Astrocyte (in vitro differentiated cells and primary cell): ENCODE measurements around the gene GDPD2. TPM values are rescaled to one million over a fixed set of nuclear protein-coding genes. Genes with fewer than 3 reads are reported as not detected.

Source experiments
- DNase-seq: peaks from one replicate; pipeline ENCODE4 v3.0.0-alpha.2; 2010; ENCODE audit warnings: low read depth
- FAIRE-seq: peaks from 2 replicates; lab custom pipeline; 2011; peaks lifted over from hg19 to GRCh38; lab: Jason Lieb, UNC
- H2AFZ ChIP-seq: 2 replicates; pipeline ENCODE4 v1.6.0; 2012; ENCODE audit warnings: low read depth, low read length, inconsistent platforms
- H3K27ac ChIP-seq: 2 replicates; pipeline ENCODE4 v1.5.1; 2011; ENCODE audit warnings: low read depth, low read length, inconsistent platforms
- H3K27me3 ChIP-seq: 2 replicates; pipeline ENCODE4 v1.6.0; 2011; ENCODE audit warnings: low read length, inconsistent platforms; ENCODE audit not compliant: insufficient read depth
- H3K36me3 ChIP-seq: 2 replicates; pipeline ENCODE4 v1.5.1; 2011; ENCODE audit warnings: low read length, inconsistent platforms; ENCODE audit not compliant: insufficient read depth
- H3K4me1 ChIP-seq: 2 replicates; pipeline ENCODE4 v1.5.1; 2011; ENCODE audit warnings: low read length, inconsistent platforms; ENCODE audit not compliant: insufficient read depth
- H3K4me2 ChIP-seq: 2 replicates; pipeline ENCODE4 v1.6.0; 2012; ENCODE audit warnings: low read length, inconsistent platforms
- H3K4me3 ChIP-seq: 2 replicates; pipeline ENCODE4 v1.5.1; 2011; ENCODE audit warnings: low read depth, mild to moderate bottlenecking, low read length, inconsistent platforms; ENCODE audit not compliant: insufficient read depth
- H3K79me2 ChIP-seq: 2 replicates; pipeline ENCODE4 v1.6.0; 2012; ENCODE audit warnings: mild to moderate bottlenecking, low read length, inconsistent platforms; ENCODE audit not compliant: insufficient read depth
- H3K9ac ChIP-seq: 2 replicates; pipeline ENCODE4 v1.6.0; 2012; ENCODE audit warnings: mild to moderate bottlenecking, low read length, inconsistent platforms
- H3K9me3 ChIP-seq: 2 replicates; pipeline ENCODE4 v1.5.1; 2012; ENCODE audit warnings: low read depth, mild to moderate bottlenecking, low read length, inconsistent platforms; ENCODE audit not compliant: insufficient read depth
- H4K20me1 ChIP-seq: 2 replicates; pipeline ENCODE4 v1.6.0; 2012; ENCODE audit warnings: low read length, inconsistent platforms; ENCODE audit not compliant: insufficient read depth
- H3K27ac Mint-ChIP-seq: one replicate; pipeline ENCODE4 v1.8.0; 2021; ENCODE audit warnings: mild to moderate bottlenecking, mixed read lengths; ENCODE audit not compliant: unreplicated experiment
- H3K27me3 Mint-ChIP-seq: one replicate; pipeline ENCODE4 v1.8.0; 2021; ENCODE audit warnings: low read depth, mixed read lengths; ENCODE audit not compliant: unreplicated experiment
- H3K36me3 Mint-ChIP-seq: one replicate; pipeline ENCODE4 v1.8.0; 2021; ENCODE audit warnings: low read depth, mixed read lengths; ENCODE audit not compliant: unreplicated experiment
- H3K4me1 Mint-ChIP-seq: one replicate; pipeline ENCODE4 v1.8.0; 2021; ENCODE audit warnings: low read depth, mixed read lengths; ENCODE audit not compliant: unreplicated experiment
- H3K4me3 Mint-ChIP-seq: one replicate; pipeline ENCODE4 v1.8.0; 2021; ENCODE audit warnings: mild to moderate bottlenecking, moderate library complexity, mixed read lengths; ENCODE audit not compliant: unreplicated experiment
- H3K9me3 Mint-ChIP-seq: one replicate; pipeline ENCODE4 v1.8.0; 2021; ENCODE audit warnings: mild to moderate bottlenecking, mixed read lengths; ENCODE audit not compliant: unreplicated experiment
- CTCF ChIP-seq: IDR thresholded peaks from 2 replicates; pipeline ENCODE4 v1.5.1; 2011; ENCODE audit warnings: low read depth, mild to moderate bottlenecking, inconsistent platforms, low read length, moderate library complexity; ENCODE audit not compliant: insufficient read depth
- EZH2 ChIP-seq: IDR thresholded peaks from 2 replicates; pipeline ENCODE4 v1.6.1; 2012; ENCODE audit warnings: mild to moderate bottlenecking, low read length, inconsistent platforms; ENCODE audit not compliant: insufficient read depth
- total RNA-seq: library from RNA; stranded (reverse); gene quantifications from 2 replicates; pipeline ENCODE4 v1.2.1, GENCODE V29; 2021

GDPD2 gene
- total RNA-seq, 1 donor from 2014 or later = not detected

GRCh38 chrX:70454441-70455365, 31.6 kb downstream of the GDPD2 start:
- Mint-ChIP-seq H3K36me3 (no peaks in the 10 kb centered on the region), H3K27ac (peak overlapping the region; percentile 44), H3K27me3 (peaks cover 6% of the 10 kb centered on the region), H3K9me3 (no peaks in the 10 kb centered on the region), H3K4me1 (no peaks in the 10 kb centered on the region), H3K4me3 (peak overlapping the region; percentile 86)
- H3K27me3 ChIP-seq = no peaks in the 10 kb centered on the region
- H3K79me2 ChIP-seq = no peaks in the 10 kb centered on the region
- no peak for TF ChIP-seq EZH2
- peak; percentile 74 for TF ChIP-seq CTCF
- H4K20me1 ChIP-seq = no peaks in the 10 kb centered on the region
- no peak overlapping the region for H3K27ac ChIP-seq
- H3K4me3 ChIP-seq = peak overlapping the region; percentile 57
- H2AFZ ChIP-seq = peak overlapping the region; percentile 63
- no peaks in the 10 kb centered on the region for H3K4me1 ChIP-seq
- peak overlapping the region; percentile 91 for H3K4me2 ChIP-seq
- H3K9me3 ChIP-seq = no peaks in the 10 kb centered on the region
- DNase-seq = peak; percentile 23
- H3K36me3 ChIP-seq = no peaks in the 10 kb centered on the region
- H3K9ac ChIP-seq = peak overlapping the region; percentile 72
- peak; percentile 47 for FAIRE-seq

DNA sequence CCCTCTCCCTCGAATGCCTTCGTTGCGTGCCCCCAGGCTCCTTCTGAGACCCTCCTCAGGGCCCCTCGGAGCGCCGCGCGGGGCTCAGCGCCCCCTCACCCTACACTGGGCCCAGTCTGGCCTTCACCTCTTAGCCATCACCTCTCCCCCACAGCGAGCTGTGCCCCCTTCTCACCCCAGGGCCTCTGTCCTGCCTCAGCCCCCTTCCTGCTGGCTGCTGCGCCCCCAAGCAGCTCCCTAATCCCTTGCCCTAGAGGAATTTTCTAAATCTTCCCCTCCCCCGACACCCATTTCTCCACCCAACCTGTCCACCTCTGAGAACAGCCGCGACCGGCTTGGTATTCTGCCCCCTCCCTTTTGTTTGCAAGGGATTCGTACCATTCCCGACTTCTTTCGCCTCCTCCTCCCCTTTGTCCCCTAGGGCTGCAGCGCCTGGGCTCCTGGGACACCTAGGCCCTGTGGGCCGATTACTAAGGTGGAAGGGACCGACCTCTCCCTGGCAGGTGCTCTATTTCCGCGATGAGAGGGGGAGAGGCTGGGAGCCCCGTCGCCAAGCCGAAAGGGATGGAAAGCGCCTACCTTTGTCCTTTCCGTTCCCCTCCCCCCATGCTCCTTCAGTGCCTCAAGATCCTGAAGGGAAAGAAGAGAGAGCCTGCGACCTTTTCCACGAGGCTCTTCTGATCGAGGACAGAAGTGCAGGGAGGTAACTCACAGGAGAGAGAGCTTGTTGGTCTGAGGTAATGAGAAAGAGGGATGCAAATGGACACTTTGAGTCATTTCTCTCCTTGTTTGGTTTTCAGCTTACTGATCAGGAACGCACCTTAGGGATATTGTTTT, 32.5 kb downstream of the GDPD2 start:
- Mint-ChIP-seq H3K27ac (no peak overlapping the region), H3K27me3 (peaks cover 2% of the 10 kb centered on the region), H3K4me3 (peak overlapping the region; percentile 86), H3K4me1 (no peaks in the 10 kb centered on the region), H3K36me3 (peaks cover 2% of the 10 kb centered on the region), H3K9me3 (no peaks in the 10 kb centered on the region)
- peak overlapping the region; percentile 57 for H3K4me3 ChIP-seq
- peak overlapping the region; percentile 56 for H2AFZ ChIP-seq
- H3K4me1 ChIP-seq = no peaks in the 10 kb centered on the region
- TF ChIP-seq CTCF (no peak), EZH2 (no peak)
- H3K27me3 ChIP-seq = no peaks in the 10 kb centered on the region
- H3K9me3 ChIP-seq = no peaks in the 10 kb centered on the region
- FAIRE-seq (no peak), DNase-seq (no peak)
- H3K9ac ChIP-seq = peak overlapping the region; percentile 72
- H3K79me2 ChIP-seq = no peaks in the 10 kb centered on the region
- H4K20me1 ChIP-seq = no peaks in the 10 kb centered on the region
- H3K4me2 ChIP-seq = peak overlapping the region; percentile 91
- no peaks in the 10 kb centered on the region for H3K36me3 ChIP-seq
- H3K27ac ChIP-seq = no peak overlapping the region
